ENCODE data around the gene TMEM212.

GRCh38 chr3:171829841-171830517 is 13.2 kb upstream of the TMEM212 start:
- TF ChIP-seq, protein P1, sequence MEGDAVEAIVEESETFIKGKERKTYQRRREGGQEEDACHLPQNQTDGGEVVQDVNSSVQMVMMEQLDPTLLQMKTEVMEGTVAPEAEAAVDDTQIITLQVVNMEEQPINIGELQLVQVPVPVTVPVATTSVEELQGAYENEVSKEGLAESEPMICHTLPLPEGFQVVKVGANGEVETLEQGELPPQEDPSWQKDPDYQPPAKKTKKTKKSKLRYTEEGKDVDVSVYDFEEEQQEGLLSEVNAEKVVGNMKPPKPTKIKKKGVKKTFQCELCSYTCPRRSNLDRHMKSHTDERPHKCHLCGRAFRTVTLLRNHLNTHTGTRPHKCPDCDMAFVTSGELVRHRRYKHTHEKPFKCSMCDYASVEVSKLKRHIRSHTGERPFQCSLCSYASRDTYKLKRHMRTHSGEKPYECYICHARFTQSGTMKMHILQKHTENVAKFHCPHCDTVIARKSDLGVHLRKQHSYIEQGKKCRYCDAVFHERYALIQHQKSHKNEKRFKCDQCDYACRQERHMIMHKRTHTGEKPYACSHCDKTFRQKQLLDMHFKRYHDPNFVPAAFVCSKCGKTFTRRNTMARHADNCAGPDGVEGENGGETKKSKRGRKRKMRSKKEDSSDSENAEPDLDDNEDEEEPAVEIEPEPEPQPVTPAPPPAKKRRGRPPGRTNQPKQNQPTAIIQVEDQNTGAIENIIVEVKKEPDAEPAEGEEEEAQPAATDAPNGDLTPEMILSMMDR (optimal IDR thresholded peaks at IDR 0.05 in 1 of 3, IDR thresholded peaks at IDR 0.05 in 1 of 3, conservative IDR thresholded peaks at IDR 0.05 in 1 of 3; ENCODE audit: extremely low read depth in 1 of 3, insufficient read depth in 2 of 3, low read length in 3 of 3), result peak; percentile 88 to 97 (median 97)
- no peak for TF ChIP-seq EZH2 (IDR thresholded peaks at IDR 0.05; ENCODE audit: low read length)
